ENCODE results near the gene KCNQ1.

KCNQ1 gene

GRCh38 chr11:2772544-2773031, 327.8 kb downstream of the KCNQ1 start:
- Histone ChIP-seq H3K27ac (ENCODE audit: low read depth, low read length) (no peak overlapping the region), H3K36me3 (ENCODE audit: control insufficient read depth, insufficient read depth, low read length) (no peaks in the 10 kb centered on the region), H3K9ac (ENCODE audit: low read length) (no peak overlapping the region), H3K4me1 (ENCODE audit: control insufficient read depth, insufficient read depth, low read length) (no peaks in the 10 kb centered on the region), H3K4me3 (ENCODE audit: low read length) (no peak overlapping the region), H3K27me3 (ENCODE audit: control insufficient read depth, insufficient read depth, low read length) (no peaks in the 10 kb centered on the region)

GRCh38 chr11:2774173-2775082, 329.6 kb downstream of the KCNQ1 start:
- H3K27ac ChIP-seq (ENCODE audit: low read depth, low read length) = no peak overlapping the region
- H3K4me3 ChIP-seq (ENCODE audit: low read length) = no peak overlapping the region
- H3K27me3 ChIP-seq (ENCODE audit: control insufficient read depth, insufficient read depth, low read length) = no peaks in the 10 kb centered on the region
- H3K36me3 ChIP-seq (ENCODE audit: control insufficient read depth, insufficient read depth, low read length) = no peaks in the 10 kb centered on the region
- no peak overlapping the region for H3K9ac ChIP-seq (ENCODE audit: low read length)
- peaks cover 15% of the 10 kb centered on the region for H3K4me1 ChIP-seq (ENCODE audit: control insufficient read depth, insufficient read depth, low read length)

GRCh38 chr11:2775083-2775625, 330.3 kb downstream of the KCNQ1 start:
- Histone ChIP-seq H3K27ac (ENCODE audit: low read depth, low read length) (no peak overlapping the region), H3K36me3 (ENCODE audit: control insufficient read depth, insufficient read depth, low read length) (no peaks in the 10 kb centered on the region), H3K9ac (ENCODE audit: low read length) (no peak overlapping the region), H3K27me3 (ENCODE audit: control insufficient read depth, insufficient read depth, low read length) (no peaks in the 10 kb centered on the region), H3K4me3 (ENCODE audit: low read length) (no peak overlapping the region), H3K4me1 (ENCODE audit: control insufficient read depth, insufficient read depth, low read length) (peaks cover 17% of the 10 kb centered on the region)

- Histone ChIP-seq H3K27me3 (ENCODE audit: control insufficient read depth, insufficient read depth, low read length) (no peaks in the 10 kb centered on the region), H3K4me3 (ENCODE audit: low read length) (no peak overlapping the region), H3K27ac (ENCODE audit: low read depth, low read length) (no peak overlapping the region), H3K36me3 (ENCODE audit: control insufficient read depth, insufficient read depth, low read length) (no peaks in the 10 kb centered on the region), H3K4me1 (ENCODE audit: control insufficient read depth, insufficient read depth, low read length) (peaks cover 17% of the 10 kb centered on the region), H3K9ac (ENCODE audit: low read length) (no peak overlapping the region)
Observed at GRCh38 chr11:2775626-2776350, 331.0 kb downstream of the KCNQ1 start.

- peaks cover 17% of the 10 kb centered on the region for H3K4me1 ChIP-seq (ENCODE audit: control insufficient read depth, insufficient read depth, low read length)
- no peaks in the 10 kb centered on the region for H3K36me3 ChIP-seq (ENCODE audit: control insufficient read depth, insufficient read depth, low read length)
- no peak overlapping the region for H3K4me3 ChIP-seq (ENCODE audit: low read length)
- H3K9ac ChIP-seq (ENCODE audit: low read length) = no peak overlapping the region
- no peaks in the 10 kb centered on the region for H3K27me3 ChIP-seq (ENCODE audit: control insufficient read depth, insufficient read depth, low read length)
- H3K27ac ChIP-seq (ENCODE audit: low read depth, low read length) = no peak overlapping the region
Observed at GRCh38 chr11:2776351-2777061, 331.7 kb downstream of the KCNQ1 start.

GRCh38 chr11:2777386-2777785, 332.6 kb downstream of the KCNQ1 start:
- Histone ChIP-seq H3K36me3 (ENCODE audit: control insufficient read depth, insufficient read depth, low read length) (no peaks in the 10 kb centered on the region), H3K27ac (ENCODE audit: low read depth, low read length) (no peak overlapping the region), H3K27me3 (ENCODE audit: control insufficient read depth, insufficient read depth, low read length) (no peaks in the 10 kb centered on the region), H3K4me3 (ENCODE audit: low read length) (no peak overlapping the region), H3K9ac (ENCODE audit: low read length) (no peak overlapping the region), H3K4me1 (ENCODE audit: control insufficient read depth, insufficient read depth, low read length) (peaks cover 17% of the 10 kb centered on the region)

GRCh38 chr11:2777871-2778629, 333.2 kb downstream of the KCNQ1 start:
- peak overlapping the region; percentile 85 for H3K27ac ChIP-seq (ENCODE audit: low read depth, low read length)
- H3K4me3 ChIP-seq (ENCODE audit: low read length) = no peak overlapping the region
- H3K36me3 ChIP-seq (ENCODE audit: control insufficient read depth, insufficient read depth, low read length) = no peaks in the 10 kb centered on the region
- no peak overlapping the region for H3K9ac ChIP-seq (ENCODE audit: low read length)
- peaks cover 17% of the 10 kb centered on the region for H3K4me1 ChIP-seq (ENCODE audit: control insufficient read depth, insufficient read depth, low read length)
- H3K27me3 ChIP-seq (ENCODE audit: control insufficient read depth, insufficient read depth, low read length) = no peaks in the 10 kb centered on the region

- Histone ChIP-seq H3K9ac (ENCODE audit: low read length) (peak overlapping the region; percentile 26), H3K27ac (ENCODE audit: low read depth, low read length) (peak overlapping the region; percentile 85), H3K27me3 (ENCODE audit: control insufficient read depth, insufficient read depth, low read length) (no peaks in the 10 kb centered on the region), H3K4me3 (ENCODE audit: low read length) (peak overlapping the region; percentile 46), H3K4me1 (ENCODE audit: control insufficient read depth, insufficient read depth, low read length) (peaks cover 17% of the 10 kb centered on the region), H3K36me3 (ENCODE audit: control insufficient read depth, insufficient read depth, low read length) (no peaks in the 10 kb centered on the region)
Observed at GRCh38 chr11:2778630-2779498, 334.1 kb downstream of the KCNQ1 start.

- Histone ChIP-seq H3K27me3 (ENCODE audit: control insufficient read depth, insufficient read depth, low read length) (no peaks in the 10 kb centered on the region), H3K27ac (ENCODE audit: low read depth, low read length) (peak overlapping the region; percentile 85), H3K9ac (ENCODE audit: low read length) (no peak overlapping the region), H3K4me1 (ENCODE audit: control insufficient read depth, insufficient read depth, low read length) (peaks cover 17% of the 10 kb centered on the region), H3K4me3 (ENCODE audit: low read length) (no peak overlapping the region), H3K36me3 (ENCODE audit: control insufficient read depth, insufficient read depth, low read length) (no peaks in the 10 kb centered on the region)
Observed at GRCh38 chr11:2779499-2779980, 334.7 kb downstream of the KCNQ1 start.

GRCh38 chr11:2779981-2780849, 335.4 kb downstream of the KCNQ1 start:
- H3K27me3 ChIP-seq (ENCODE audit: control insufficient read depth, insufficient read depth, low read length) = no peaks in the 10 kb centered on the region
- no peak overlapping the region for H3K9ac ChIP-seq (ENCODE audit: low read length)
- H3K36me3 ChIP-seq (ENCODE audit: control insufficient read depth, insufficient read depth, low read length) = no peaks in the 10 kb centered on the region
- peaks cover 17% of the 10 kb centered on the region for H3K4me1 ChIP-seq (ENCODE audit: control insufficient read depth, insufficient read depth, low read length)
- peak overlapping the region; percentile 85 for H3K27ac ChIP-seq (ENCODE audit: low read depth, low read length)
- H3K4me3 ChIP-seq (ENCODE audit: low read length) = no peak overlapping the region
